A549 (cell line): ENCODE results near the gene NREP. TPM values are rescaled to one million over a fixed set of nuclear protein-coding genes. Genes with fewer than 3 reads are reported as not detected.

Experiments
- ATAC-seq, 2 experiments: fragments of 200-7000 bp in 1 of 2; fragments of >200 bp in 1 of 2; cut with Nextera tagmentation in 1 of 2; cut with Tn5 transposase in 1 of 2; 3 replicates each; pipeline versions ENCODE4 v1.8.0 to v1.9.1; 2018 to 2020; ENCODE audit warnings: mild to moderate bottlenecking in 1 of 2, moderate library complexity in 1 of 2
- CTCF ChIA-PET: fragments of 300-600 bp; sonication (Branson Sonifier 250); formaldehyde crosslinking; extraction: SDS; loops from one replicate; lab custom pipeline; 2021; ENCODE audit warnings: antibody characterized with exemption, inconsistent platforms; lab: Yijun Ruan, JAX
- POLR2A ChIA-PET: fragments of 350-600 bp; formaldehyde crosslinking; extraction: SDS; loops from one replicate; lab custom pipeline; 2021; ENCODE audit warnings: antibody characterized with exemption, inconsistent platforms; lab: Yijun Ruan, JAX
- DNase-seq, 2 experiments: peaks; one replicate each; pipeline versions ENCODE4 v3.0.0 to v3.0.0-alpha.2; 2011 to 2016; ENCODE audit warnings: low read depth in 1 of 2, low spot score in 1 of 2
- FAIRE-seq: peaks from 2 replicates; lab custom pipeline; 2011; peaks lifted over from hg19 to GRCh38; lab: Jason Lieb, UNC
- H3K27ac ChIP-seq, 2 experiments: fragments of >200 bp; sonication (Bioruptor Twin); formaldehyde crosslinking; 3 replicates each; pipeline ENCODE4 v1.5.1; 2016 to 2017
- H3K4me1 ChIP-seq: fragments of >200 bp; sonication (Bioruptor Twin); formaldehyde crosslinking; 3 replicates; pipeline ENCODE4 v1.6.1; 2016
- H3K4me2 ChIP-seq: fragments of >200 bp; sonication (Bioruptor Twin); formaldehyde crosslinking; 3 replicates; pipeline ENCODE4 v1.6.1; 2016
- H3K4me3 ChIP-seq: fragments of >200 bp; sonication (Bioruptor Twin); formaldehyde crosslinking; 3 replicates; pipeline ENCODE4 v1.5.1; 2016
- H3K9me3 ChIP-seq: fragments of >200 bp; sonication (Bioruptor Twin); formaldehyde crosslinking; 3 replicates; pipeline ENCODE4 v1.6.1; 2016
- ATOH8 ChIP-seq: fragments of 250-450 bp; sonication (Bioruptor Pico); IDR thresholded peaks from 2 replicates; pipeline ENCODE4 v1.5.0; 2020; ENCODE audit warnings: low read depth, mild to moderate bottlenecking, moderate library complexity
- CEBPB ChIP-seq, 2 experiments: fragments of >200 bp in 1 of 2; sonication (Bioruptor Twin) in 1 of 2; formaldehyde crosslinking in 1 of 2; IDR thresholded peaks; 2 replicates each; pipeline ENCODE4 v1.6.1; 2012 to 2016
- CHD2 ChIP-seq: fragments of 150-350 bp; IDR thresholded peaks from 2 replicates; pipeline ENCODE4 v1.6.1; 2014; ENCODE audit warnings: low read length; ENCODE audit not compliant: partially characterized antibody
- CTCF ChIP-seq: fragments of >200 bp; sonication (Bioruptor Twin); formaldehyde crosslinking; IDR thresholded peaks from 3 replicates; pipeline ENCODE4 v1.5.1; 2016
- ESRRA ChIP-seq: fragments of 150-350 bp; IDR thresholded peaks from 2 replicates; pipeline ENCODE4 v1.6.1; 2014; ENCODE audit warnings: mild to moderate bottlenecking, low read length, borderline replicate concordance
- FOSB ChIP-seq: fragments of 250-450 bp; sonication (Bioruptor Pico); IDR thresholded peaks from 2 replicates; pipeline ENCODE4 v1.5.0; 2020; ENCODE audit warnings: mild to moderate bottlenecking, moderate library complexity
- HES2 ChIP-seq: fragments of >200 bp; sonication (Bioruptor Twin); formaldehyde crosslinking; IDR thresholded peaks from 2 replicates; pipeline ENCODE4 v1.6.1; 2016
- HEYL ChIP-seq: fragments of 250-450 bp; sonication (Bioruptor Pico); IDR thresholded peaks from 2 replicates; pipeline ENCODE4 v1.8.0; 2021; ENCODE audit warnings: mild to moderate bottlenecking, moderate library complexity
- KDM5A ChIP-seq: fragments of 200-600 bp; sonication (generic); IDR thresholded peaks from 2 replicates; pipeline ENCODE4 v1.6.1; 2016; ENCODE audit warnings: antibody characterized with exemption, mild to moderate bottlenecking
- NR3C1 ChIP-seq: fragments of >200 bp; sonication (Bioruptor Twin); formaldehyde crosslinking; IDR thresholded peaks from 3 replicates; pipeline ENCODE4 v1.6.1; 2017
- PHF8 ChIP-seq: fragments of 200-600 bp; sonication (generic); IDR thresholded peaks from 2 replicates; pipeline ENCODE4 v1.6.1; 2016; ENCODE audit warnings: low read depth, mild to moderate bottlenecking, antibody characterized with exemption, moderate library complexity, borderline replicate concordance
- POLR2AphosphoS2 ChIP-seq: conservative IDR thresholded peaks from 2 replicates; pipeline ENCODE4 v1.6.1; 2012; ENCODE audit warnings: low read length, improper control_type of control experiment, inconsistent platforms
- RARB ChIP-seq: fragments of 250-450 bp; sonication (Bioruptor Pico); IDR thresholded peaks from 2 replicates; pipeline ENCODE4 v1.8.0; 2021; ENCODE audit warnings: mild to moderate bottlenecking, moderate library complexity
- RNF2 ChIP-seq: fragments of 200-600 bp; sonication (generic); IDR thresholded peaks from 2 replicates; pipeline ENCODE4 v1.6.1; 2016; ENCODE audit warnings: low read depth, mild to moderate bottlenecking, antibody characterized with exemption, moderate library complexity, borderline replicate concordance
- ZC3H11A ChIP-seq: fragments of 450-650 bp; IDR thresholded peaks from 2 replicates; pipeline ENCODE4 v1.6.1; 2014; ENCODE audit warnings: antibody characterized with exemption, mild to moderate bottlenecking
- ZSCAN20 ChIP-seq: fragments of 250-450 bp; sonication (Bioruptor Pico); IDR thresholded peaks from 2 replicates; pipeline ENCODE4 v1.8.0; 2022; ENCODE audit warnings: mild to moderate bottlenecking, moderate library complexity
- WGBS: methylation state at CpG from one replicate; pipeline ENCODE4 v1.1.6; 2017; ENCODE audit errors: missing lambda C conversion rate; 5-methylcytosine and 5-hydroxymethylcytosine counted together
- polyA plus RNA-seq, 4 experiments: library from polyadenylated mRNA; depleted of rRNA in 3 of 4; stranded (reverse); fragments of >200 nt; fragmentation: RNase III in 1 of 4; extraction: RNeasy Plus Mini Kit Qiagen cat#74134 plus additional on column Dnase treatment in 1 of 4; gene quantifications; 2 replicates in 3 of 4; 3 replicates in 1 of 4; pipeline ENCODE4 v1.2.3, GENCODE V29; 2011 to 2017
- TF ChIP-seq, protein P1 (sequence below): fragments of 250-450 bp; sonication (Bioruptor Pico); IDR thresholded peaks from 2 replicates; pipeline ENCODE4 v1.5.0; 2021; ENCODE audit warnings: mild to moderate bottlenecking, moderate library complexity, borderline replicate concordance
- TF ChIP-seq, protein P2 (sequence below): fragments of 450-650 bp; IDR thresholded peaks from 2 replicates; pipeline ENCODE4 v1.6.1; 2014; ENCODE audit warnings: antibody characterized with exemption
- TF ChIP-seq, protein P3 (sequence below): IDR thresholded peaks from 2 replicates; pipeline ENCODE4 v1.6.1; 2012

The NREP gene
- polyA plus RNA-seq, 2 of the 4 experiments (the other 2 are of a cell fraction): 8.7 to 28.1 TPM

- CTCF ChIA-PET: no interaction called here
- WGBS: 61% methylated on average over 6 of the region's 6 CpGs
- no peak for TF ChIP-seq HEYL (CRISPR knock-in tag)
- no peak for TF ChIP-seq RNF2
- TF ChIP-seq POLR2AphosphoS2: no peak
- TF ChIP-seq, protein P1, sequence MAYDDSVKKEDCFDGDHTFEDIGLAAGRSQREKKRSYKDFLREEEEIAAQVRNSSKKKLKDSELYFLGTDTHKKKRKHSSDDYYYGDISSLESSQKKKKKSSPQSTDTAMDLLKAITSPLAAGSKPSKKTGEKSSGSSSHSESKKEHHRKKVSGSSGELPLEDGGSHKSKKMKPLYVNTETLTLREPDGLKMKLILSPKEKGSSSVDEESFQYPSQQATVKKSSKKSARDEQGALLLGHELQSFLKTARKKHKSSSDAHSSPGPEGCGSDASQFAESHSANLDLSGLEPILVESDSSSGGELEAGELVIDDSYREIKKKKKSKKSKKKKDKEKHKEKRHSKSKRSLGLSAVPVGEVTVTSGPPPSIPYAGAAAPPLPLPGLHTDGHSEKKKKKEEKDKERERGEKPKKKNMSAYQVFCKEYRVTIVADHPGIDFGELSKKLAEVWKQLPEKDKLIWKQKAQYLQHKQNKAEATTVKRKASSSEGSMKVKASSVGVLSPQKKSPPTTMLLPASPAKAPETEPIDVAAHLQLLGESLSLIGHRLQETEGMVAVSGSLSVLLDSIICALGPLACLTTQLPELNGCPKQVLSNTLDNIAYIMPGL: no peak
- TF ChIP-seq CTCF: no peak
- no peak for TF ChIP-seq FOSB (CRISPR knock-in tag)
- no peak for TF ChIP-seq ZSCAN20 (CRISPR knock-in tag)
- TF ChIP-seq ESRRA: no peak
- TF ChIP-seq ZC3H11A: no peak
- TF ChIP-seq PHF8: no peak
- no peak for TF ChIP-seq KDM5A
- TF ChIP-seq, all 56 proteins: peak for 0
- DNase-seq: no peak
- H3K4me1 ChIP-seq: peaks cover 11% of the 10 kb centered on the region; the same call in 2 of the 3 replicates
- no peak overlapping the region for H3K4me3 ChIP-seq
- ATAC-seq: no peak
- no peak overlapping the region for H3K27ac ChIP-seq
- no peak overlapping the region for H3K4me2 ChIP-seq
- POLR2A ChIA-PET: no interaction called here
- no peak for FAIRE-seq
- no peaks in the 10 kb centered on the region for H3K9me3 ChIP-seq
Measured at GRCh38 chr5:111697215-111697614, 59.8 kb downstream of the NREP start.

DNA sequence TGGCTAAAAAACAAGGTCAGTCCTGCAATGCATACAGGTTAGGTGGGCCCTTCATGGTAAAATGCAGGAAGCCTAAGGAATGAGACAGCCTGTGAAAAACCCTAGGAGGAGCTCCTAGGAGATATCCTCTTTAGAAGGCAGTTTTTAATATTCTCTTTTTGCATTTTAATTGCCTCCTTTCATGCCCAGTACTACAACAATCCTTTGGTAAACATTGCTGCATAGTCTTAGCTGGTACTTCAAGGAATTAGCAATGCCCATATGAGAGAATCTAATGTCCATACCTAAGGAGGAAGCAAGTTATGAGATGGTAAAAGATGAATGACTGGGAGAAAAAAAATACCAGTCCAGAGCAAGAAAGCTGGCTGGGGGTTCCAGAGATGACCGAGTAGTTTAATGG, 61.0 kb downstream of the NREP start:
- TF ChIP-seq, protein P2, sequence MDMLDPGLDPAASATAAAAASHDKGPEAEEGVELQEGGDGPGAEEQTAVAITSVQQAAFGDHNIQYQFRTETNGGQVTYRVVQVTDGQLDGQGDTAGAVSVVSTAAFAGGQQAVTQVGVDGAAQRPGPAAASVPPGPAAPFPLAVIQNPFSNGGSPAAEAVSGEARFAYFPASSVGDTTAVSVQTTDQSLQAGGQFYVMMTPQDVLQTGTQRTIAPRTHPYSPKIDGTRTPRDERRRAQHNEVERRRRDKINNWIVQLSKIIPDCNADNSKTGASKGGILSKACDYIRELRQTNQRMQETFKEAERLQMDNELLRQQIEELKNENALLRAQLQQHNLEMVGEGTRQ: no peak
- TF ChIP-seq NR3C1: no peak
- TF ChIP-seq RARB (CRISPR knock-in tag): no peak
- TF ChIP-seq, all 56 proteins: peak for 0
- no peak overlapping the region for H3K4me3 ChIP-seq
- H3K4me1 ChIP-seq: peaks cover 11% of the 10 kb centered on the region; the same call in 2 of the 3 replicates
- H3K4me2 ChIP-seq: no peak overlapping the region
- H3K27ac ChIP-seq: no peak overlapping the region
- no peaks in the 10 kb centered on the region for H3K9me3 ChIP-seq
- CTCF ChIA-PET: no interaction called here
- FAIRE-seq (no peak), ATAC-seq (no peak), DNase-seq (no peak)
- 67% methylated on average over 1 of the region's 1 CpG for WGBS
- POLR2A ChIA-PET: no interaction called here

DNA sequence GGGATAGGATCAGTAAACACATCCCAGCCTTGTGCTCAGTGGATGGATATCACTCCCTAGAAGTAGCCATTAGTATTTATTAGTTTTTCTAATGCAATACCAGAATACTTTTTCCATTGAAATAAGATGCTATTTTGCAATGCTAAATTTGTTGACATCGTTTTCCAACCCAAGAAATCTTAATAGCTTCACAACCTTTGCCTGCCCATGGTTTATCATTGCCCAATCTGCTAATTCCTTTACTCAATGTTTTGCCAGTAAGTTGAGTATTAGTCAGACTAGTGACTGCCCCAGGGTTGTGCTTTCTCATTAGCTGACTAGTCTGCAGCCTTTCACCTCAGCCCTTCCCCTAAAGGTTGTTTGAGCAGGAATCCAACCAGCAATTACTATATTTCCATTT, 62.9 kb downstream of the NREP start:
- Histone ChIP-seq H3K4me2 (no peak overlapping the region; the same call in 2 of the 3 replicates), H3K9me3 (no peaks in the 10 kb centered on the region), H3K4me3 (no peak overlapping the region), H3K27ac (no peak overlapping the region), H3K4me1 (peaks cover 11% of the 10 kb centered on the region; the same call in 2 of the 3 replicates)
- WGBS: 4% methylated on average over 1 of the region's 1 CpG
- CTCF ChIA-PET: interaction anchor here (1.1 kb wide), 1 partner anchor 23 kb away, joined by 3 read pairs; no protein-coding TSS in a partner anchor
- DNase-seq (peak in 1 of 2 experiments; percentile 22), ATAC-seq (peak; percentile 43 to 74; a peak in 2 of 6 replicates), FAIRE-seq (no peak)
- POLR2A ChIA-PET: interaction anchor here (2.0 kb wide), 1 partner anchor 63 kb away, joined by 14 read pairs; the partner anchor contains the start of gene NREP
- TF ChIP-seq CEBPB (IDR thresholded peaks at IDR 0.05) (peak in 1 of 2 experiments; percentile 41; a peak in 1 of 4 replicates), HES2 (peak; percentile 9; the same call in 1 of the 2 replicates), ATOH8 (CRISPR knock-in tag) (no peak), CHD2 (no peak)
- TF ChIP-seq, protein P3, sequence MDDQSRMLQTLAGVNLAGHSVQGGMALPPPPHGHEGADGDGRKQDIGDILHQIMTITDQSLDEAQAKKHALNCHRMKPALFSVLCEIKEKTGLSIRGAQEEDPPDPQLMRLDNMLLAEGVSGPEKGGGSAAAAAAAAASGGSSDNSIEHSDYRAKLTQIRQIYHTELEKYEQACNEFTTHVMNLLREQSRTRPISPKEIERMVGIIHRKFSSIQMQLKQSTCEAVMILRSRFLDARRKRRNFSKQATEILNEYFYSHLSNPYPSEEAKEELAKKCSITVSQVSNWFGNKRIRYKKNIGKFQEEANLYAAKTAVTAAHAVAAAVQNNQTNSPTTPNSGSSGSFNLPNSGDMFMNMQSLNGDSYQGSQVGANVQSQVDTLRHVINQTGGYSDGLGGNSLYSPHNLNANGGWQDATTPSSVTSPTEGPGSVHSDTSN: no peak
